GM23338 (cell line): ENCODE data around the gene GRIA4. TPM values are rescaled to one million over a fixed set of nuclear protein-coding genes. Genes with fewer than 3 reads are reported as not detected.
A peak's percentile ranks its signal among the peaks of the same experiment; 100 is the strongest.

Experiments used
- ATAC-seq: fragments of 200-7000 bp; cut with Tn5 transposase; 3 replicates; pipeline ENCODE4 v1.9.1; 2020
- DNase-seq: peaks from one replicate; pipeline ENCODE4 v3.0.0-alpha.2; 2015; ENCODE audit warnings: low spot score
- H2AFZ ChIP-seq: fragments of 200-600 bp; sonication (generic); 2 replicates; pipeline ENCODE4 v1.8.0; 2016; ENCODE audit warnings: antibody characterized with exemption, mild to moderate bottlenecking, moderate library complexity
- H3F3A ChIP-seq: fragments of 200-600 bp; sonication (generic); replicated peaks from 2 replicates; pipeline ENCODE4 v1.8.0; 2017; ENCODE audit warnings: antibody characterized with exemption, mixed run types, low read depth
- H3K27ac ChIP-seq: fragments of 200-600 bp; sonication (generic); 2 replicates; pipeline ENCODE4 v1.6.1; 2016; ENCODE audit warnings: low read depth
- H3K27me3 ChIP-seq: fragments of 200-600 bp; sonication (generic); 2 replicates; pipeline ENCODE4 v1.8.0; 2016; ENCODE audit warnings: mild to moderate bottlenecking, mixed run types, moderate library complexity; ENCODE audit not compliant: insufficient read depth
- H3K36me3 ChIP-seq: fragments of 200-600 bp; sonication (generic); 2 replicates; pipeline ENCODE4 v1.8.0; 2016; ENCODE audit warnings: mild to moderate bottlenecking; ENCODE audit not compliant: insufficient read depth
- H3K4me1 ChIP-seq: fragments of 200-600 bp; sonication (generic); 2 replicates; pipeline ENCODE4 v1.8.0; 2016; ENCODE audit warnings: mild to moderate bottlenecking, moderate library complexity; ENCODE audit not compliant: insufficient read depth
- H3K4me2 ChIP-seq: fragments of 200-600 bp; sonication (generic); 2 replicates; pipeline ENCODE4 v1.7.1; 2017; ENCODE audit warnings: mixed run types
- H3K4me3 ChIP-seq: fragments of 200-600 bp; sonication (generic); 2 replicates; pipeline ENCODE4 v1.6.1; 2016; ENCODE audit warnings: mixed run types
- H3K79me2 ChIP-seq: fragments of 200-600 bp; sonication (generic); replicated peaks from 2 replicates; pipeline ENCODE4 v1.8.0; 2017; ENCODE audit warnings: mild to moderate bottlenecking; ENCODE audit not compliant: insufficient read depth
- H3K9me2 ChIP-seq: fragments of 200-600 bp; sonication (generic); 2 replicates; pipeline ENCODE4 v1.8.0; 2017; ENCODE audit not compliant: insufficient read depth
- H4K20me1 ChIP-seq: fragments of 200-600 bp; sonication (generic); replicated peaks from 2 replicates; pipeline ENCODE4 v1.8.0; 2017; ENCODE audit warnings: mild to moderate bottlenecking; ENCODE audit not compliant: insufficient read depth
- H3K27ac Mint-ChIP-seq: 2 replicates; pipeline ENCODE4 v1.8.0; 2020; ENCODE audit warnings: inconsistent platforms, mild to moderate bottlenecking, moderate library complexity, mixed read lengths
- H3K27me3 Mint-ChIP-seq: 3 replicates; pipeline ENCODE4 v1.8.0; 2022; ENCODE audit warnings: low read depth, mild to moderate bottlenecking, moderate library complexity, mixed read lengths, inconsistent platforms; ENCODE audit not compliant: insufficient read depth, poor library complexity
- H3K36me3 Mint-ChIP-seq: 3 replicates; pipeline ENCODE4 v1.8.0; 2021; ENCODE audit warnings: low read depth, mild to moderate bottlenecking, inconsistent platforms, moderate library complexity, mixed read lengths
- H3K4me1 Mint-ChIP-seq: 3 replicates; pipeline ENCODE4 v1.8.0; 2020; ENCODE audit warnings: mild to moderate bottlenecking, inconsistent platforms, mixed read lengths
- H3K4me3 Mint-ChIP-seq: 3 replicates; pipeline ENCODE4 v1.8.0; 2021; ENCODE audit warnings: moderate library complexity, mild to moderate bottlenecking, inconsistent platforms, mixed read lengths
- H3K9me3 Mint-ChIP-seq: 3 replicates; pipeline ENCODE4 v1.8.0; 2020; ENCODE audit warnings: moderate library complexity, mild to moderate bottlenecking, inconsistent platforms, mixed read lengths
- CREB1 ChIP-seq: fragments of 250-450 bp; sonication (Bioruptor Pico); IDR thresholded peaks from 2 replicates; pipeline ENCODE4 v1.5.0; 2020; ENCODE audit warnings: low read depth, mild to moderate bottlenecking, moderate library complexity
- CTCF ChIP-seq, 2 experiments: fragments of 200-600 bp in 1 of 2; sonication (generic) in 1 of 2; conservative IDR thresholded peaks; 2 replicates each; pipeline versions ENCODE4 v1.5.1 to v1.6.1; 2016 to 2017; ENCODE audit warnings: antibody characterized with exemption in 2 of 2, low read depth in 2 of 2, mild to moderate bottlenecking in 2 of 2, moderate library complexity in 1 of 2
- ETS1 ChIP-seq: IDR thresholded peaks from 2 replicates; pipeline ENCODE4 v1.6.1; 2016; ENCODE audit warnings: antibody characterized with exemption
- EZH2 ChIP-seq: fragments of 200-600 bp; sonication (generic); IDR thresholded peaks from one replicate; pipeline ENCODE4 v1.8.0; 2017; ENCODE audit warnings: antibody characterized with exemption, mild to moderate bottlenecking, low read depth; ENCODE audit not compliant: unreplicated experiment
- EZH2phosphoT487 ChIP-seq: fragments of 200-600 bp; sonication (generic); IDR thresholded peaks from one replicate; pipeline ENCODE4 v1.8.1; 2018; ENCODE audit warnings: antibody characterized with exemption; ENCODE audit not compliant: unreplicated experiment
- JUNB ChIP-seq: IDR thresholded peaks from one replicate; pipeline ENCODE4 v1.6.1; 2016; ENCODE audit warnings: antibody characterized with exemption; ENCODE audit not compliant: unreplicated experiment
- NANOG ChIP-seq: IDR thresholded peaks from 2 replicates; pipeline ENCODE4 v1.6.1; 2016; ENCODE audit warnings: antibody characterized with exemption, borderline replicate concordance
- POLR2AphosphoS5 ChIP-seq: IDR thresholded peaks from 2 replicates; pipeline ENCODE4 v1.6.1; 2016; ENCODE audit warnings: antibody characterized with exemption, low read depth
- STAT1 ChIP-seq: IDR thresholded peaks from one replicate; pipeline ENCODE4 v1.6.1; 2016; ENCODE audit warnings: antibody characterized with exemption; ENCODE audit not compliant: unreplicated experiment
- ZNF114 ChIP-seq: fragments of 250-450 bp; sonication (Bioruptor Pico); IDR thresholded peaks from 2 replicates; pipeline ENCODE4 v1.5.0; 2020; ENCODE audit warnings: mild to moderate bottlenecking, moderate library complexity
- ZNF331 ChIP-seq: fragments of 250-450 bp; sonication (Bioruptor Pico); IDR thresholded peaks from 2 replicates; pipeline ENCODE4 v1.5.0; 2020; ENCODE audit warnings: low read depth, mild to moderate bottlenecking, moderate library complexity
- ZNF462 ChIP-seq: fragments of 250-450 bp; sonication (Bioruptor Pico); IDR thresholded peaks from 2 replicates; pipeline ENCODE4 v1.5.0; 2020; ENCODE audit warnings: mild to moderate bottlenecking, moderate library complexity
- polyA plus RNA-seq: library from polyadenylated mRNA; unstranded; fragments of >200 nt; fragmentation: Nextera tagmentation; extraction: Ambion mirVana; gene quantifications from 2 replicates; pipeline ENCODE4 v1.2.1, GENCODE V29; 2016
- total RNA-seq: library from RNA; depleted of rRNA; stranded (reverse); fragments of >200 nt; shearing (Covaris generic); gene quantifications from 2 replicates; pipeline ENCODE4 v1.2.3, GENCODE V29; 2014
- TF ChIP-seq, protein P1 (sequence below): IDR thresholded peaks from one replicate; pipeline ENCODE4 v1.6.1; 2018; ENCODE audit warnings: antibody characterized with exemption; ENCODE audit not compliant: unreplicated experiment

GRIA4 gene
- total and polyA plus RNA-seq, 2 experiments from 2014 or later = 17.8 to 71.1 TPM

DNA sequence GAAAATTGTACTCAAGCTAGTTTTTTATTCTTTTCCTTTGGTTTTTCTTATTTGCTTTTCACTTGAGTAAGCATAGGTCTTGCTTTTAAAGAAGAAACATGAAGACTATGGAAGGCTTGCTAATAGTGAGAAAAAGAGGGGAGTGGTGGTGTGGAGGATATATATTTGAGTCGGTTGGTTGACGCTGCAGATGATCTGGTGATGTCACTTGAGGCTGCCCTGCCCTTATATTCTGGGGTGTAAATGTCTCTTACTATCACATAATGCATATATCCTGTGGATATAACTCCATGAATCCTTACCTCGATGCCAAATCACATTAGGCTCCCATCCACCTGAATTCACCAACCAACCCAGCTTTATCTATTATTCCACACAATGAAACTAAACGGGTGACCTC, 2.9 kb downstream of the GRIA4 start:
- Histone ChIP-seq H3K27ac (peak overlapping the region; percentile 87), H3K4me3 (peak overlapping the region; percentile 73), H3K9me2 (no peaks in the 10 kb centered on the region), H3F3A (no peaks in the 10 kb centered on the region), H4K20me1 (no peaks in the 10 kb centered on the region), H3K79me2 (peaks cover 23% of the 10 kb centered on the region), H3K4me1 (peaks cover 29% of the 10 kb centered on the region), H3K36me3 (no peaks in the 10 kb centered on the region), H3K27me3 (peaks cover 13% of the 10 kb centered on the region; the same call in 1 of the 2 replicates), H2AFZ (no peak overlapping the region), H3K4me2 (peak overlapping the region; percentile 84)
- Mint-ChIP-seq H3K27me3 (peaks cover 17% of the 10 kb centered on the region), H3K36me3 (peaks cover 6% of the 10 kb centered on the region; the same call in 2 of the 3 replicates), H3K4me1 (peaks cover 16% of the 10 kb centered on the region; the same call in 2 of the 3 replicates), H3K27ac (peak overlapping the region; percentile 89), H3K4me3 (peak overlapping the region; percentile 84), H3K9me3 (no peaks in the 10 kb centered on the region)
- no peak for DNase-seq
- TF ChIP-seq EZH2 (no peak), ZNF462 (no peak), ZNF331 (no peak), ETS1 (no peak), CREB1 (CRISPR knock-in tag) (no peak), JUNB (no peak), ZNF114 (CRISPR knock-in tag) (no peak), EZH2phosphoT487 (no peak), CTCF (conservative IDR thresholded peaks at IDR 0.05; ENCODE audit: low read depth in 2 of 2) (no peak), STAT1 (no peak), POLR2AphosphoS5 (no peak), NANOG (no peak)
- TF ChIP-seq, protein P1, sequence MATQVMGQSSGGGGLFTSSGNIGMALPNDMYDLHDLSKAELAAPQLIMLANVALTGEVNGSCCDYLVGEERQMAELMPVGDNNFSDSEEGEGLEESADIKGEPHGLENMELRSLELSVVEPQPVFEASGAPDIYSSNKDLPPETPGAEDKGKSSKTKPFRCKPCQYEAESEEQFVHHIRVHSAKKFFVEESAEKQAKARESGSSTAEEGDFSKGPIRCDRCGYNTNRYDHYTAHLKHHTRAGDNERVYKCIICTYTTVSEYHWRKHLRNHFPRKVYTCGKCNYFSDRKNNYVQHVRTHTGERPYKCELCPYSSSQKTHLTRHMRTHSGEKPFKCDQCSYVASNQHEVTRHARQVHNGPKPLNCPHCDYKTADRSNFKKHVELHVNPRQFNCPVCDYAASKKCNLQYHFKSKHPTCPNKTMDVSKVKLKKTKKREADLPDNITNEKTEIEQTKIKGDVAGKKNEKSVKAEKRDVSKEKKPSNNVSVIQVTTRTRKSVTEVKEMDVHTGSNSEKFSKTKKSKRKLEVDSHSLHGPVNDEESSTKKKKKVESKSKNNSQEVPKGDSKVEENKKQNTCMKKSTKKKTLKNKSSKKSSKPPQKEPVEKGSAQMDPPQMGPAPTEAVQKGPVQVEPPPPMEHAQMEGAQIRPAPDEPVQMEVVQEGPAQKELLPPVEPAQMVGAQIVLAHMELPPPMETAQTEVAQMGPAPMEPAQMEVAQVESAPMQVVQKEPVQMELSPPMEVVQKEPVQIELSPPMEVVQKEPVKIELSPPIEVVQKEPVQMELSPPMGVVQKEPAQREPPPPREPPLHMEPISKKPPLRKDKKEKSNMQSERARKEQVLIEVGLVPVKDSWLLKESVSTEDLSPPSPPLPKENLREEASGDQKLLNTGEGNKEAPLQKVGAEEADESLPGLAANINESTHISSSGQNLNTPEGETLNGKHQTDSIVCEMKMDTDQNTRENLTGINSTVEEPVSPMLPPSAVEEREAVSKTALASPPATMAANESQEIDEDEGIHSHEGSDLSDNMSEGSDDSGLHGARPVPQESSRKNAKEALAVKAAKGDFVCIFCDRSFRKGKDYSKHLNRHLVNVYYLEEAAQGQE = no peak
- no peak for ATAC-seq
